IMR-90 (cell line): ENCODE measurements around the gene KRT6A.

Source experiments
- CEBPB ChIP-seq: IDR thresholded peaks from 2 replicates; pipeline ENCODE4 v1.6.1; 2012; ENCODE audit warnings: low read depth, low read length, improper control_type of control experiment
- FOS ChIP-seq: fragments of 150-350 bp; IDR thresholded peaks from 2 replicates; pipeline ENCODE4 v1.6.1; 2016; ENCODE audit warnings: low read depth, low read length
- MAFK ChIP-seq: IDR thresholded peaks from 2 replicates; pipeline ENCODE4 v1.6.1; 2012; ENCODE audit warnings: low read depth, low read length, improper control_type of control experiment
- MAZ ChIP-seq: IDR thresholded peaks from 2 replicates; pipeline ENCODE4 v1.6.1; 2012; ENCODE audit warnings: low read depth, mild to moderate bottlenecking, low read length, improper control_type of control experiment, moderate library complexity, borderline replicate concordance
- MXI1 ChIP-seq: IDR thresholded peaks from 2 replicates; pipeline ENCODE4 v1.6.1; 2012; ENCODE audit warnings: low read depth, mild to moderate bottlenecking, low read length, moderate library complexity, borderline replicate concordance
- POLR2A ChIP-seq: IDR thresholded peaks from 2 replicates; pipeline ENCODE4 v1.6.1; 2012; ENCODE audit warnings: mild to moderate bottlenecking, low read depth, low read length
- RAD21 ChIP-seq: IDR thresholded peaks from 2 replicates; pipeline ENCODE4 v1.6.1; 2012; ENCODE audit warnings: low read length, improper control_type of control experiment
- RCOR1 ChIP-seq: IDR thresholded peaks from 2 replicates; pipeline ENCODE4 v1.6.1; 2012; ENCODE audit warnings: mild to moderate bottlenecking, low read length, improper control_type of control experiment; ENCODE audit not compliant: insufficient replicate concordance
- RFX5 ChIP-seq: IDR thresholded peaks from 2 replicates; pipeline ENCODE4 v1.8.0; 2012; ENCODE audit warnings: low read depth, mild to moderate bottlenecking, low read length, moderate library complexity
- SMC3 ChIP-seq: fragments of 150-350 bp; IDR thresholded peaks from 2 replicates; pipeline ENCODE4 v1.6.1; 2016; ENCODE audit warnings: low read depth, mild to moderate bottlenecking, antibody characterized with exemption, low read length, moderate library complexity
- TF ChIP-seq, protein P1 (sequence below): conservative IDR thresholded peaks from 2 replicates; pipeline ENCODE4 v1.5.1; 2012; ENCODE audit warnings: mild to moderate bottlenecking, low read depth, low read length, improper control_type of control experiment
- TF ChIP-seq, protein P2 (sequence below): fragments of 150-350 bp; IDR thresholded peaks from 2 replicates; pipeline ENCODE4 v1.6.1; 2017; ENCODE audit warnings: mild to moderate bottlenecking, antibody characterized with exemption, low read length, low read depth

DNA sequence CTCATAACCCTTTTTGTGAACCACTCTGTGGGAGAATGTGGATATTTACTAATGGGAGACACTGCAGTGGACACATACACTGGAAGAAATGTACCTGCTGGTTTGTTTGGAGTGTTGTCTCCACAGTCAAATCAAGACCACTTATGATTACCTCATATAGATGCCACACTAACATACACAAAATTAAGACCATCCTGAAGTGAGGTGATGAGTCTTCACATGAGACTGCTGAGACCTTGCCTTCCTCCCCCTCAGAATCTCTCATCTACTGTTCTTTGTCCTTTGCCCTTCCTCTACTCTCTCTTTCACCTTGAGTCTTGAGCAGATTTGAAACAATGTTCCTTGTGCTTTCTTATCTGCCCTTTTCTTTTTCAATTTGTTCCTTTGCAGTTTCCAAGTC, 4.3 kb downstream of the KRT6A start:
- TF ChIP-seq CEBPB (no peak), SMC3 (no peak), POLR2A (no peak), RAD21 (no peak), RCOR1 (no peak), RFX5 (no peak), MXI1 (no peak), MAFK (no peak), FOS (no peak), MAZ (no peak)
- TF ChIP-seq, protein P1, sequence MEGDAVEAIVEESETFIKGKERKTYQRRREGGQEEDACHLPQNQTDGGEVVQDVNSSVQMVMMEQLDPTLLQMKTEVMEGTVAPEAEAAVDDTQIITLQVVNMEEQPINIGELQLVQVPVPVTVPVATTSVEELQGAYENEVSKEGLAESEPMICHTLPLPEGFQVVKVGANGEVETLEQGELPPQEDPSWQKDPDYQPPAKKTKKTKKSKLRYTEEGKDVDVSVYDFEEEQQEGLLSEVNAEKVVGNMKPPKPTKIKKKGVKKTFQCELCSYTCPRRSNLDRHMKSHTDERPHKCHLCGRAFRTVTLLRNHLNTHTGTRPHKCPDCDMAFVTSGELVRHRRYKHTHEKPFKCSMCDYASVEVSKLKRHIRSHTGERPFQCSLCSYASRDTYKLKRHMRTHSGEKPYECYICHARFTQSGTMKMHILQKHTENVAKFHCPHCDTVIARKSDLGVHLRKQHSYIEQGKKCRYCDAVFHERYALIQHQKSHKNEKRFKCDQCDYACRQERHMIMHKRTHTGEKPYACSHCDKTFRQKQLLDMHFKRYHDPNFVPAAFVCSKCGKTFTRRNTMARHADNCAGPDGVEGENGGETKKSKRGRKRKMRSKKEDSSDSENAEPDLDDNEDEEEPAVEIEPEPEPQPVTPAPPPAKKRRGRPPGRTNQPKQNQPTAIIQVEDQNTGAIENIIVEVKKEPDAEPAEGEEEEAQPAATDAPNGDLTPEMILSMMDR = no peak
- TF ChIP-seq, protein P2, sequence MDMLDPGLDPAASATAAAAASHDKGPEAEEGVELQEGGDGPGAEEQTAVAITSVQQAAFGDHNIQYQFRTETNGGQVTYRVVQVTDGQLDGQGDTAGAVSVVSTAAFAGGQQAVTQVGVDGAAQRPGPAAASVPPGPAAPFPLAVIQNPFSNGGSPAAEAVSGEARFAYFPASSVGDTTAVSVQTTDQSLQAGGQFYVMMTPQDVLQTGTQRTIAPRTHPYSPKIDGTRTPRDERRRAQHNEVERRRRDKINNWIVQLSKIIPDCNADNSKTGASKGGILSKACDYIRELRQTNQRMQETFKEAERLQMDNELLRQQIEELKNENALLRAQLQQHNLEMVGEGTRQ = no peak
